Dedifferentiated amniotic fluid mesenchymal stem cell (primary cell): Measurements from ENCODE around the gene ACP3.
"Not testable (repeated sequence)": the region's sequence is repeated elsewhere in the genome, so short reads cannot be mapped to it uniquely, and the experiment has no call there.

Experiments used
- DNase-seq: peaks from one replicate; pipeline ENCODE4 v3.0.0-alpha.2; 2016; ENCODE audit errors: extremely low spot score

The ACP3 gene

DNA sequence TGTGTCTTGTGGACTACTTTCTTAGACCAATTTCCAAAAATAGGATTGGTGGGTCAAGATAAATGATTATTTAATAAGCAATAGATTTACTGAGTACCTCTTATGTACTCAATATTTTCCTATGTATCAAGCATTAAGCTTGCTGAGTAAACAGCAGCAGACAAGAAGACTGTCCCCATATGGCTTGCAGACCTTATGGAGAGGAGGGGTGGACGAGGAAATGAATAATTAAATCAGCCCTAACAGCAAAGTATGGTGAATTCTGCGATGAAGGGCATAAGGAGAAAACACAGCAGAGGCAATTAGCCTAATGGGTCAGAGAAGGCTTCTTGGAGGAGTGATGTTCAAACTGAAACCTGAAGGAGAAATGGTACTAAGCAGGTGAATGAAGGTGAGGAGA lies 45.1 kb downstream of the ACP3 start:
- no peak for DNase-seq

DNA sequence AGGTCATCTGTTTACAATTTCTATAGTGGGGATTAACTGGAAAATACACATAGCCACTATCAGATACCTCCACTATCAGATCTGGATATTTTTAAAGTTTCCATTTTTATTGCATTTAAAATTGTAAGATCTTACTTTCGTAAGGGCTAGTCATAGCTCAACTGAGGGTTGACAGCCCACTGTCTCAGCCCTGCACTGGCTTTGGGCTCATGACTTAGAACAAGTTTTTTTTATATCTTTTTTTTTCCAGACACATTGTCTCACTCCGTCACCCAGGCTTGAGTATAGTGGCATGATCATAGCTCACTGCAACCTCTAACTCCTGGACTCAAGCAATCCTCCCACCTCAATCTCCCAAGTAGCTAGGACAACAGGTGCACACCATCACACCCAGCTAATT lies 51.3 kb downstream of the ACP3 start:
- no peak for DNase-seq

DNA sequence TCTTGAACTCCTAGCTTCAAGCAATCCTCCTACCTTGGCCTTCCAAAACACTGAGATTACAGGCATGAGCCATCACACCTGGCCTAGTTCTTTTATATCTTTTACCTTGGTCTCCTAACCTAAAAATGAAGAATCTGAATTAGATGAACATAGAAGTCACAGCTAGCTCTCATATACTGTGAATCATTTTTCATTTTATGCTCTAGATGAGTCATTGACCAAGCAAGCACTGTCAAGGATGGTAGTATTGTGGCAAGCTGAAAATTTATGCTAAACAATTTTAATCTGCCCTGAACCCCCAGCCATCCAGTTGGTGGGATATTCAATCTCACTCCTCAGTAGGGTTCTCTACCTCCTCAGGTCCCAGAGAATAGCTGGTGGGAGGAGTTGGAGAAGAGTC lies 51.8 kb downstream of the ACP3 start:
- DNase-seq: no peak

DNA sequence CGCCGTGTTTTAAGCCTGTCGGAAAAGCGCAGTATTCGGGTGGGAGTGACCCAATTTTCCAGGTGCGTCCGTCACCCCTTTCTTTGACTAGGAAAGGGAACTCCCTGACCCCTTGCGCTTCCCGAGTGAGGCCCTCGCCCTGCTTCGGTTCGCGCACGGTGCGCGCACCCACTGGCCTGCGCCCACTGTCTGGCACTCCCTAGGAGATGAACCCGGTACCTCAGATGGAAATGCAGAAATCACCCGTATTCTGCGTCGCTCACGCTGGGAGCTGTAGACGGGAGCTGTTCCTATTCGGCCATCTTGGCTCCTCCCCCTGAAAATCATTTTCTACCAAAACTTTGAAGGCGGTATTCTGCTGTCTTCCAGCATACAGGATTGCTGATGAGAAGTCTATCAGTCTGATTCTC lies 59.7 kb downstream of the ACP3 start:
- DNase-seq: not testable (repeated sequence)

DNA sequence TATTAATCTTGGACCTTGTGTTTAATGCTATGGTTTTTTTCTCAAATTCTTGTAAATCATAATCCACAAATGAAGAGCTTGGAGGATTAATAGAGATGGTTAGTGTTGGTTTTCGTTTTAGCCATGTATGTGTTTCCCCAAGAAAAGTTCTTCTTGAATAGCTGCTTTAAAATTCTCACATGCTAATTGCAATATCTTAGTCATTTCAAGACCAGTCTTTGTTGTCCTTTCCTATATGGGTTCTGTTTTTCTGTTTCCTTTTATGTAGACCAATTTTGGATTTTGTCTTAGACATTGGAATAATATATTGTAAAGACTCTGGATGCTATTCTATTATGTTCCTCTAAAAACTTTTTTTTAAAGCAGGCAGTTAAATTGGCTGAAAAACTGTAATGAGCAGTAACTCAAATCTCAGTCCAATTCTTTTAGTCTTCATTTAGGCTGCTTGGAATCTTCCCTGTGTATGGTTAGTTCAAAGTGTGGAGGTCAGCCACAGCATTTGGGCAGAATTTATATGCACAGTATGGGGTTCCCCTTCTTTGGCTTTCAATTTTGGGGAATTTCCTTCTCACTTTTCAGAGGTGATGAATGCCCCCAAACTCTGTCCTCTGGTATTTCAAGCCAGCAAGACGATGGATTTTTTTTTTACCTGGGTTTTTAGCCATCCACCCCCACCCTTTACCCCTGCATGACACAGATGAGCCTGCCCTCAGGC lies 61.0 kb downstream of the ACP3 start:
- DNase-seq: no peak

DNA sequence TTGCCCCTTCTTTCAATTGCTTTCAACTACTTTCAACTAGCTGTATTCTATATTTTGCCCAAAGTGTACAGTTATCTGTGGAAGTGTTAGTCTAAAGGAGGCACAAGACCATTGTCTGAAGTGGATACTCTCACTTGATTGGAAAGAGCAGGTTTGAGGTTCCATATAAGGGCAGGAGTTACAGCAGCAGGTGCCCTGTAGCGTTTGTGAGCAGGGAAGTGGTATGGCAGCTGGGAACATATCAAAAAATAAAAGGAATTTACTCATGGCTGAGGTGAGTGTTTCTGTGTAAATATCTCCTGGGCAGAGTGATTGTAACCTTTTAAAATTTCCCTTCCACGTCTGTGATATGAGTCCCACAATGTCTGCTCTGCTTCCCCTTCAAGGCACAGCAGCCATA lies 61.6 kb downstream of the ACP3 start:
- DNase-seq: no peak

DNA sequence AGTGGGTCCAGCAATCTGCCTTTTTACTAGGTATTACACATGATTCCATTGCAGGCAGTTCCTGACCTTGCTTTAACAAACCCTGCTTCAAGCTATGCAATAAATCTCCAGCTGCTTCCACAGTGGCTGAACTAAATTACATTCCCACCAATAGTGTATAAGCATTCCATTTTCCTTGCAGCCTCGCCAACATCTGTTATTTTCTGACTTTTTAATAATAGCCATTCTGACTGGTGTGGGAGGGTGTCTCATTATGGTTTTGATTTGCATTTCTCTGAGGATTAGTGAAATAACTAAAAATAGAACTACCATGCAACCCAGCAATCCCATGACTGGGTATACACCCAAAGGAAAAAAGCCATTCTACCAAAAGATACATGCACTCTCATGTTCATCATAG lies 63.7 kb downstream of the ACP3 start:
- no peak for DNase-seq

DNA sequence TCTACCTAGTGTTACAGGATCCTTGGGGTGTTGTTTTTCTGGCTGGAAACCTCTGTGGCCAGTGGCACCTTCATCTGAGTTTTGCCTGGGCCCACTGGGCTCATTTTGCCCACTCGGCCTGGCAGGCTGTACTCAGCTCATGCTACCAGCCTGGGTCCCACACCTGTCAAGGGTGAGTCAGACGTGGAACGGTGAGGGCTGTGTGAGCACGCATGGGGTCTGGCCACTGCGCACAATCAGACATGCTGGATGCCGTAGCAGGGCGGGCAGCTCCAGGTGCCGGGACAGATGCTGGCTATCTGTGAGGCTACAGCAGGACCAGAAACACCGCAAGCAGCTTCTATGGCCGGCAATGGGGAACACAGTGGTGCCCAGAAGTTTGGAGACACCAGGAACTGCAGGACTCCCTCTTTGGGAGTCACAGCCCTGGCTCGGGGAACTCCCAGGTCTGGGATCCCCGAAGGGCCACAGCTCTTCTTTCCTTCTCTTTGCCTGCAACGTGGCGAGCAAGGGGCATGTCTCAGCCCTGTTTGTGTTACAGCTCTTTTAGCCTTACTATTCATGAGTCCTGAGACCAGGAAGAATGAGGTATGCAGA lies 64.2 kb downstream of the ACP3 start:
- DNase-seq: no peak

DNA sequence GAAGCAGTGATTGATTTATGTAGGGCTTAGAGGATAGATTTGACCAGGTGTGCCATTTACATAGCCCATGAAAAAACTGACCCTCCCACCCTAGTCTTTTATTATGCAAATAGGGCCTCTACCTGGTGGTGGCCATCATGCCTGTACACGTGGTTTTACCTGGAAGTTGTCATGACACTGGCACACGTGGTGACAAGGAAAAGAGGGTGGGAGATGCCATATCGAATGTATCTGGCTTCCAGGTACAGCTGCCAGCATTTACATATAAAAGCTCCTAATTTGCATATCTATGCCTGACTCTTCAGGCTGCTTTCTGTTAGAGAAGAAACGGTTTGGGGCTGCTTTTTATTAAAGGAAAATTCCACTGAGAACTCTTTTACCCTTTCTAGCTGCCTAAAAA lies 65.1 kb downstream of the ACP3 start:
- no peak for DNase-seq

DNA sequence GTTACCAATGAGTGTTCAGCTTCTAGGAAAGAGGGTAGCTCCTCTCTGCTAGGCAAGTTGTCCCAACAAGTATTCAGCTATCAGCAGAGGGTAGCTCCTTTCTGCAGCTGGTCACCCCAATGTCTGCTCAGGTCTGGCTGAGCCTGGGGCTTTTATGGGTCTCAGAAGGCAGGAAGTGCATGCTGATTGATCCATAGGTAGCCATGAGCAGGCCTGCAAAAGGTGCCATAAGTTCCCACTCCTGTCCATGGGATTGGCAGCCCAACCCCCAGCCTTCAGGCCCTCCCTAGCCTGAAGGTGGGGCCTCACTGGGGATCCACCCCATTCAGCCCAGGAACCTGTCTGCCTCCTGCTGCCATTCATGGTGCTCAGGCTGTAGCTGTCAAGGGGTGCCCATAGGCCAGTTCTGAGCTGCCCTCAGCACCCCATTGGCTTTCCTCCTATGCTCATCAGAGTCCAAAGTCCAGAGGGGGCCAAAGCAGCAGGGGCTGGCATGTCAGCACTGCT lies 65.5 kb downstream of the ACP3 start:
- no peak for DNase-seq

DNA sequence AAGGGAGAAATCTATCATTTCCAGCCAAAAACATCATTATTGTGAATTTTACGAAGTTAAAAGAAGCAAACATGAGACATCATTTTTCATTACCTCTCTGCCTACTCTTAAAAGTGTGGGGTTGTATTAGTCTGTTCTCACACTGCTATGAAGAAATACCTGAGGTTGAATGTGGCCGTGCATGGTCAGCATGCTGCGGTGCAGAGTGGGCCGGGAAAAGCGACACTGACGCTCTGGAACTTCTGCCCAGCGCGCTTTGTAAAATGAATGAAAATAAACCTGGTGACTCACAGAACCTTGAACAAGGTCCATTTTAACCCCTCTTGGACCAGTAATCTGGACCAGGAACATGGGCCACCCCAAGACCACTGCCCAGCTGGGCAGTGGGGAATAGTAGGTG lies 69.1 kb downstream of the ACP3 start:
- DNase-seq: no peak

DNA sequence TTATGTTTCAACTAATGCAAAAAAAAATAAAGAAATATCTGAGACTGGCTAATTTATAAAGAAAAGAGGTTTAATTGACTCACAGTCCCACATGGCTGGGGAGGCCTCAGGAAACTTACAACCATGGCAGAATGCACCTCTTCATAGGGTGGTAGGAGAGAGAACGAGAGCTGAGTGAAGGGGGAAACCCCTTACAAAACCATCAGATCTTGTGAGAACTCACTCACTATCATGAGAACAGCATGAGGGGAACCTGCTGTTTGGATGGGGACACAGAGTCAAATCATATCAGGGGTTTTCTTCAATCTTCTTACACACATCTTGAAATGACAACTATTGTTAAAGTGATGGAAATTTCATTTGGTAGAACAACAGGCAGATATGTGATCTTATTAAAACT lies 75.5 kb downstream of the ACP3 start:
- not testable (repeated sequence) for DNase-seq

DNA sequence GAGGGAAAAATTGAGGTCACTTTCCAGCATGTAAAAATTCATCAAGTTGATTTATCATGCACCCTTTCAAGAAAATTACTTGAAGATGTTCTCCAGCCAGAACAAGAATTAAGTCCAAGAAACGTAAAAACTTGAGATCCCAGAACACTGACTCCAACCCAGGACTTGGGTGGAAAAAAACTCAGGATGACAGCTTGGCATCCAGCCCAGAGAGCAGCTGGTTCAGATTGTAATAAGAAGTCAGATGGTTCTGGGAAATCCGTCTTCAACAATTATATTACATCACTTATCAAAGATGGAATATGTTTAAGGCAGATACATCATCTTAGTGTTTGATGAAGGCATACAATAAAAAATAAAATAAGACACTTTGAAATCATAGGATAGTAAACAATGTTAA lies 77.1 kb downstream of the ACP3 start:
- DNase-seq: peak; percentile 50

DNA sequence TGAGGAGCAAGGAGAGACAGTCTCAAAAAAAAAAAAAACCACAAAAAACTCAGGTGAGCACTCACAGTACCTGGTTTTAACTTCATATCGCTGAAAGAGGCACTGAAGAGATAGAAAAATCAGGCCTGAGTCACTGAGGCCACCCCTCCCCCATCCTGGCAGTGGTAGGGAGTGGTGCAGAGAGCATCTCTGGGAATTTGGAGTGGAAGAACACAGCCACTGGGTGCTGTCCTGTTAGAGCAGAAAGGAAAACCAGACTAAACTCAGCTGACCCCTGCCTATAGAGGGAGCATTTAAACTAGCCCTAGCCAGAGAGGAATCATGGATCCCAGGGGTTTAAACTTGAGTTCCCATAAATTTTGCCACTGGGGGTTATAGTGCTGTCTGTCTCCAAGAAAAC lies 77.9 kb downstream of the ACP3 start:
- DNase-seq: no peak

DNA sequence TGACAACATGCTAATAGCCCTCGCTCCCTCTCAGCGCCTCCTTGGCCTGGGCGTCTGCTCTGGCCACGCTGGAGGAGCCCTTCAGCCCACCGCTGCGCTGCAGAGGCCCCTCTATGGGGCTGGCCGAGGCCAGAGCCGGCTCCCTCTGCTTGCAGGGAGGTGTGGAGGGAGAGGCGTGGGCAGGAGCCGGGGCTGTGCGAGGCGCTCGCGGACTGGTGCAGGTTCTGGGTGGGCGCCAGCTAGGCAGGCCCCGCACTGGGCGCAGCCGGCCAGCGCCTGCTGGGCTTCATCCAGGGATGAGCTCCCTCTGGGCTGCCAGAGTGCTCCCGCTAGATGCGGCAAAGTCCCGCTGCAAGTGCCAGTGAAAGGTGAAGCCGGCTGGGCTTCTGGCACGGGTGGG lies 79.0 kb downstream of the ACP3 start:
- no peak for DNase-seq

DNA sequence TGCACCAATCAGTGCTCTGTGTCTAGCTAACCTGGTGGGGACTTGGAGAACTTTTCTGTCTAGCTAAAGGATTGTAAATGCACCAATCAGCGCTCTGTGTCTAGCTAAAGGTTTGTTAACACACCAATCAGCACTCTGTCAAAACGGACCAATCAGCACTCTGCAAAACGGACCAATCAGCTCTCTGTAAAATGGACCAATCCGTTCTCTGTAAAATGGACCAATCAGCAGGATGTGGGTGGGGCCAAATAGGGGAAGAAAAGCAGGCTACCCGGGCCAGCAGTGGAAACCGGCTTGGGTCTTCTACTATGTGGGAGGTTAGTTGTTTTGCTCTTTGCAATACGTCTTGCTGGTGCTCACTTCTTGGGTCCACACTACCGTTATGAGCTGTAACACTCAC lies 79.6 kb downstream of the ACP3 start:
- not testable (repeated sequence) for DNase-seq

DNA sequence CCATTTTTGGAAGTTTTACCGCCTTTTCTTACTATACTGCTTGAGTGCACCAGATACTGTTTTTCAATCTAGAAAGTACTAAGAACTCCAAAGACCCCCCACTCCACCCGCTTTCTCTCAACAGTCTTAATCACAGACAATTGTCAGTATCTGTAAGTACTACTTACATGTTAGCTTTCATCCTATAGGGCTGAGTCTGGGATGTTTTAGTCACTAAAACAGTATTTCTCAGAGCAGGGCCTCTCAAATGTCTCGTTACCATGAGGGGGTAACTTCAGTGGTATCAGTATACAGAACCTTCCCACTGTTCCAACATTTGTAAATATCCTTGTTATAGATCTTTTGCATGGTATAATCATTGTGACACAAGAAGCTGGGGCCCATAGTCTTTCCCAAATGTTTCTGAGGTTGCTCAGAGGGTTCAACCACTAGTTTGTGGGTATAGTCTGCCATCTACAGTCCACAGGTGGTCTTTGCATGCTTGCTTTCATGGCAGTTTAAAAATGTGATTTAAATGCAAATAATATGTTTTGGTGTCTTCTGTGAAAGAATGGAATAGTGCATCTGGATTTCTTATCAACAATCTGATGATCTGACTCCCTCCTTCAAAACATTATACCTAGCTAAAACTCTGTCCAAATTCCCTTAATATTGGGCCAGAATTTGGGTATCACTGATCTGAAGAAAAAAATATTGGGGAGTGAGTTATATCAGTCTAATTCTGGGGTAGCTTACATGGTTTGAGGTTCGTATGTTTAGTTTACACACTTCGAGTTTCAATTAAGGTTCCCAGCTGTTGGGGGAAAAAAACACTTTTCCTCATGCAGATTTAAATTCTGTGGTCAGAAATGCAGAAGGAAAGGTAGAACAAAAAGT lies 82.1 kb downstream of the ACP3 start:
- peak; percentile 79 for DNase-seq

DNA sequence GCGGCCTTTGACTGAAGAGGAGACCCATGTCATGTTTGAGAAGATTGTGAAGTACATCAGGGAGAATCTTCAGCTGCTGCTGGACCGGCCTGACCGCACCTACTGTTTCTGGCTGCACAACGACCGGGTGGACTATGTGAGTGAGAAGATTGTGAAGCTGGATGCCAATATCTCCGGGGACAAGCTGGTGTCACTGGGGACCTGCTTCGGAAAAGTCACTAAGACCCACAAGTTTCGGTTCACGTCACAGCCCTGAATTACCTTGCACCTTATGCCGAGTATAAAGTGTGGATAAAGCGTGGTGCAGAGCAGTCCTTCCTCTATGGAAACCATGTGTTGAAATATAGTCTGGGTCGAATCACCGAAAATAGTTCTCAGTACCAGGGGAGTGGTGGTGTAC lies 84.0 kb downstream of the ACP3 start:
- no peak for DNase-seq

DNA sequence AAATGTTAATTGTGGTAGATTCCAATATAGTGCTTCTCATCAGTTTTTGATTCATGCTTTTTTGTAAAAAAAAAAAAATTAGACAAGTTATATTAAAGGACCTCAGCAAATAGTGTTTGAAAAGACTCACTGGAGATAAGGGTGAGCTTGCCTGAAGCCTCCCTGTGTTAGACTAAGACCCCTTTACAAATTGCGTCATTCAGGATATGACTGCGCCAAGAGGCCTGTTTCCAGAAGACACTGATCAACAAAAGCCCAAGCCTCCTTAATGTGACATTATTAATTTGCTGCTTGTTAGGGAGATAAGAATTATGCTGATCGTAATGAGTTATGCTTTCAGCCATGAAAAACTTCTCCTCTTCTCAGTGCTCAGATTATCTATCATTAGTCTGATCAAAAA lies 87.1 kb downstream of the ACP3 start:
- no peak for DNase-seq

DNA sequence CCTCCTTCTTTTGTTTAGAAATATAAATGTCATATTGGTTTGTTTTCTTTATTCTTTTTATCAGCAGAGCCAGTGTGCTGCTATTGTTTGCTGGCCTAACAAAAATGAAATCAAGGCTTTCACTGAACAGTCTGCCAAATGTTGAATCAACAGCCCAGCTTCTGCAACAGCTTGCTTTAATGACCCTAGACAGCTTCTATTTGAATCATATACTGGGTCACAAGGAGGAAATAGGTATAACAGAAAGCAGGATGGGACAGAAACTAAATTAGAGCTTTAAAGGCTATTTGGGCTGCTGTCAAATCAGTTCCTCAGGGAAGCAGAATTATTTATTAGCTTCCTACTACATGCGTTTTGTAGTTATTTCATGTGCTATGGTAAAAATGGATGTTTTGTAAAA lies 88.0 kb downstream of the ACP3 start:
- DNase-seq: no peak

DNA sequence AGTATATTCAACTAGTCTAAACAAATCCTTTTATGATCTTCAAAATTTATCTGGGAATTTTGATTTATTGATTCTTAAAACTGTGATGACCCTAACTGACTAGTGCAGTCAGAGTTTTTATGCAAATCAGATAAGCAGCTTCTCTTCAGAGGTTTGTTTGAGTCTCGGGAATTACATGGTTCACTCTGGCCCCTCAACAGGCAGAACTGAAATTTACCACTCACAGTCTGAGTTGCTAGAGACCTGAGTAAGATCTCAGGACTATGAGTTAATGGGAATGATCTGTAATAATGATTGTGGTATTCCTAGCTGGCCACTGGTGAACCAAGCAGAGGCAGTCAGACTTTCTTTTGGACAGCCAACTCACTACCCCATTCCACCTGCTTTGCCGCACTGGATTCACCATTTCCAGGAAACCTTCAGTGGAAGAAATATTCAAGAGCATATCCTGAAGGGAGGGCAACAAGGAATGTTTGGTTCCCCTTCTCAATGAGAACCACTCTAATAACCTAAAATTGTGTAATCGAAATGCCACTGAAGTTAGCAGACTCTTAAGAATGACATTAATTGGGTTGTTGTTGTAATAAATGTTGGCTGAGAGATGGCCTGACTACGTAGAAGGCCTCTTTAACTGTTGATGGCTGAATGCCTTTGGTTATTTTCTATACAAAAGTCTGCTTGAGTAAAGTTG lies 88.5 kb downstream of the ACP3 start:
- no peak for DNase-seq

DNA sequence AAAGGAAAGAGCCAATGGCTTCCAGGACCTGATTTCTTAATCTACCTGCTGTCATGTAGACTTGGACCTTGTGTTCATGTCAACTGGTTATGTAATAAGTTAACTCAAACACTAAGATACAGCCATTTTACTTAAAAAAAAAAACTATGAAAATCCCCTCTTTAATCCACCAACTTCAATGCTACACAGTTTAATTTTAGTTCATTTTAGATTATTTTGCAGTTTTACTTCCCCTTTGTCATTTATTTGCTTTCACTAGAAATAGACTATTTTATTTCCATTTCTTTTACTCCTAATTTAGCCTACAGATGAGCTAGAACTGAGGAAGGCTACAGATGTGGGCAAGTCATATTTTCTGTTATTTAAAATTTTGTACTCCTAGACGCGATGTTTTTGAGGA lies 89.4 kb downstream of the ACP3 start:
- no peak for DNase-seq
